Measurements from ENCODE around the gene CDCA4. TPM values are rescaled to one million over a fixed set of nuclear protein-coding genes. Genes with fewer than 3 reads are reported as not detected.

The CDCA4 gene
- total RNA-seq, 4 donors from 2014 or later, result 5.7 to 8.5 (median 6.7) TPM

- Histone ChIP-seq H3K27ac (peak overlapping the region; percentile 28 to 92 (median 70)), H3K36me3 (no peaks in the 10 kb centered on the region), H3K27me3 (peaks cover 0 to 26% of the 10 kb centered on the region in 2 donors), H3K4me3 (no peak overlapping the region), H3K4me1 (peaks cover 0 to 47% (median 15%) of the 10 kb centered on the region in 4 donors), H3K9me3 (no peaks in the 10 kb centered on the region)
- no peak for DNase-seq (ENCODE audit: low spot score in 2 of 2)
- 82% methylated on average over 8 to 9 of the region's 9 CpGs for WGBS, 2 donors
- TF ChIP-seq CTCF (IDR thresholded peaks at IDR 0.05) (no peak), POLR2A (IDR thresholded peaks at IDR 0.05) (no peak), EP300 (IDR thresholded peaks at IDR 0.05) (no peak)
Observed at GRCh38 chr14:104966261-104966865, 54.5 kb downstream of the CDCA4 start.

GRCh38 chr14:104965561-104966231 lies 55.2 kb downstream of the CDCA4 start:
- Histone ChIP-seq H3K36me3 (no peaks in the 10 kb centered on the region), H3K27me3 (peaks cover 0 to 26% of the 10 kb centered on the region in 2 donors), H3K27ac (peak overlapping the region in 2 of 4 donors; percentile 14 to 92), H3K4me1 (peaks cover 0 to 41% (median 13%) of the 10 kb centered on the region in 4 donors), H3K4me3 (no peak overlapping the region), H3K9me3 (no peaks in the 10 kb centered on the region)
- TF ChIP-seq POLR2A (IDR thresholded peaks at IDR 0.05) (no peak), CTCF (IDR thresholded peaks at IDR 0.05) (no peak), EP300 (IDR thresholded peaks at IDR 0.05) (no peak)
- 69 to 83% methylated on average over 6 to 13 of the region's 13 CpGs for WGBS, 2 donors
- no peak for DNase-seq (ENCODE audit: low spot score in 2 of 2)

GRCh38 chr14:104964546-104964945 lies 56.3 kb downstream of the CDCA4 start:
- 85% methylated on average over 7 of the region's 7 CpGs for WGBS, 2 donors
- Histone ChIP-seq H3K9me3 (no peaks in the 10 kb centered on the region), H3K4me3 (no peak overlapping the region), H3K27ac (no peak overlapping the region), H3K36me3 (no peaks in the 10 kb centered on the region), H3K4me1 (peaks cover 0 to 33% (median 12%) of the 10 kb centered on the region in 4 donors), H3K27me3 (peaks cover 0 to 26% of the 10 kb centered on the region in 2 donors)
- no peak for DNase-seq (ENCODE audit: low spot score in 2 of 2)
- TF ChIP-seq POLR2A (IDR thresholded peaks at IDR 0.05) (no peak), EP300 (IDR thresholded peaks at IDR 0.05) (no peak), CTCF (IDR thresholded peaks at IDR 0.05) (no peak)

Other genes starting within 250 kb of the CDCA4 start
- 100 to 1,000 TPM; 130 to 199 (median 144) TPM for gene AKT1, start 225.3 kb downstream of the CDCA4 start, total RNA-seq
- 10 to 100 TPM in 1 of 4 donors, 1 to 10 TPM in 3; 5.9 to 12.3 (median 6.7) TPM for gene ZBTB42, start 220.0 kb downstream of the CDCA4 start, total RNA-seq
- 10 to 100 TPM; 10.1 to 36.3 (median 13.0) TPM for gene CEP170B, start 155.8 kb downstream of the CDCA4 start, total RNA-seq
- 1 to 10 TPM in 1 of 4 donors, not detected in 3; 2.4 TPM for gene PLD4, start 96.2 kb downstream of the CDCA4 start, total RNA-seq
- gene AHNAK2, start 42.7 kb downstream of the CDCA4 start, total RNA-seq, result 100 to 1,000 TPM in 3 of 4 donors, 10 to 100 TPM in 1; 31.2 to 152 (median 118) TPM
- gene CLBA1, start 35.3 kb downstream of the CDCA4 start, total RNA-seq, result 10 to 100 TPM; 10.1 to 21.0 (median 12.8) TPM
- gene GPR132, start 44.3 kb upstream of the CDCA4 start, total RNA-seq, result 1 to 10 TPM; 1.5 to 7.7 (median 5.4) TPM
- 10 to 100 TPM in 3 of 4 donors, 1 to 10 TPM in 1; 7.4 to 13.8 (median 12.8) TPM for gene JAG2, start 147.7 kb upstream of the CDCA4 start, total RNA-seq
- gene NUDT14, start 160.2 kb upstream of the CDCA4 start, total RNA-seq, result 1 to 10 TPM in 2 of 4 donors, under 1 TPM in 2; 0.66 to 2.7 (median 1.8) TPM
- gene BTBD6, start 227.4 kb upstream of the CDCA4 start, total RNA-seq, result 10 to 100 TPM; 53.7 to 61.2 (median 53.9) TPM

All from tibial nerve (tissue), 4 donors.